H1 (cell line): Measurements from ENCODE around the gene DHRS1.

ENCODE experiments used
- CREB1 ChIP-seq: IDR thresholded peaks from 2 replicates; pipeline ENCODE4 v1.6.1; 2012; ENCODE audit warnings: inconsistent platforms
- EP300 ChIP-seq, 2 experiments: IDR thresholded peaks; 1 replicate in 1 of 2; 2 replicates in 1 of 2; pipeline ENCODE4 v1.6.1; 2011 to 2012; ENCODE audit warnings: low read depth in 2 of 2, low read length in 2 of 2, mild to moderate bottlenecking in 2 of 2, borderline replicate concordance in 1 of 2, inconsistent platforms in 1 of 2, moderate library complexity in 1 of 2
- MAX ChIP-seq: IDR thresholded peaks from 2 replicates; pipeline ENCODE4 v1.6.1; 2012; ENCODE audit warnings: inconsistent platforms
- POLR2A ChIP-seq, 2 experiments: IDR thresholded peaks; 1 replicate in 1 of 2; 2 replicates in 1 of 2; pipeline ENCODE4 v1.6.1; 2011; ENCODE audit warnings: low read depth in 2 of 2, low read length in 2 of 2, mild to moderate bottlenecking in 2 of 2; ENCODE audit errors: control extremely low read depth in 1 of 2
- RFX5 ChIP-seq: IDR thresholded peaks from 2 replicates; pipeline ENCODE4 v1.6.1; 2011; ENCODE audit warnings: low read depth, low read length, improper control_type of control experiment, borderline replicate concordance
- YY1 ChIP-seq: IDR thresholded peaks from 2 replicates; pipeline ENCODE4 v1.6.1; 2011; ENCODE audit warnings: low read depth, mild to moderate bottlenecking, low read length
- TF ChIP-seq, protein P1 (sequence below): IDR thresholded peaks from 2 replicates; pipeline ENCODE4 v1.6.1; 2011; ENCODE audit warnings: low read length, improper control_type of control experiment

DNA sequence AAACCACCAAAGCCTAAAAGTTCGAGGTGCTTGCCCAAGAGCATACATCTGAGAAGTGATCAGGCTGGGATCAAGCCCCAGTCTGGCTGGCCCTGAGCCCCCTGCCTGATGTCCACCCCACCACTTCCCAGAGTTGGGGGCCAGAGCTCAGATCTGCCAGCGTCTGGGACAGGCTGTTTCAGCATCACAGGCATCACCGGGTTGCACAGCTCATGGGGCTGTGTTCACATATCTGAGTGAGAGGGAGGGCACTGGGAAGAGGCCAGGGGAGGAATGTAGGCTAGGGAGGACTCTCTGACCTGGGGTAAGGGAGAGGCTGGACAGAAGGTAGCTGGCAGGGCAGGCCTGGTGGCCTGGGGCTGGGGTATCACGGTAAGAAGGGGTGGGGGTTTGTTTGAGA is 42.6 kb downstream of the DHRS1 start:
- no peak for TF ChIP-seq CREB1
- TF ChIP-seq MAX: no peak
- no peak for TF ChIP-seq EP300 (IDR thresholded peaks at IDR 0.05; ENCODE audit: borderline replicate concordance in 1 of 2, low read depth in 2 of 2, low read length in 2 of 2)
- TF ChIP-seq POLR2A (IDR thresholded peaks at IDR 0.05; ENCODE audit: control extremely low read depth in 1 of 2, low read depth in 2 of 2, low read length in 2 of 2): no peak
- no peak for TF ChIP-seq RFX5
- TF ChIP-seq YY1: no peak
- TF ChIP-seq, protein P1, sequence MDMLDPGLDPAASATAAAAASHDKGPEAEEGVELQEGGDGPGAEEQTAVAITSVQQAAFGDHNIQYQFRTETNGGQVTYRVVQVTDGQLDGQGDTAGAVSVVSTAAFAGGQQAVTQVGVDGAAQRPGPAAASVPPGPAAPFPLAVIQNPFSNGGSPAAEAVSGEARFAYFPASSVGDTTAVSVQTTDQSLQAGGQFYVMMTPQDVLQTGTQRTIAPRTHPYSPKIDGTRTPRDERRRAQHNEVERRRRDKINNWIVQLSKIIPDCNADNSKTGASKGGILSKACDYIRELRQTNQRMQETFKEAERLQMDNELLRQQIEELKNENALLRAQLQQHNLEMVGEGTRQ: no peak
